GM18867 (cell line): Measurements from ENCODE around the gene CES3.

Experiments used
- ATAC-seq: cut with Tn5 transposase; IDR thresholded peaks from one replicate; pipeline ENCODE4 v1.9.1; 2021; ENCODE audit warnings: mild to moderate bottlenecking, moderate library complexity; ENCODE audit not compliant: unreplicated experiment

CES3 gene

DNA sequence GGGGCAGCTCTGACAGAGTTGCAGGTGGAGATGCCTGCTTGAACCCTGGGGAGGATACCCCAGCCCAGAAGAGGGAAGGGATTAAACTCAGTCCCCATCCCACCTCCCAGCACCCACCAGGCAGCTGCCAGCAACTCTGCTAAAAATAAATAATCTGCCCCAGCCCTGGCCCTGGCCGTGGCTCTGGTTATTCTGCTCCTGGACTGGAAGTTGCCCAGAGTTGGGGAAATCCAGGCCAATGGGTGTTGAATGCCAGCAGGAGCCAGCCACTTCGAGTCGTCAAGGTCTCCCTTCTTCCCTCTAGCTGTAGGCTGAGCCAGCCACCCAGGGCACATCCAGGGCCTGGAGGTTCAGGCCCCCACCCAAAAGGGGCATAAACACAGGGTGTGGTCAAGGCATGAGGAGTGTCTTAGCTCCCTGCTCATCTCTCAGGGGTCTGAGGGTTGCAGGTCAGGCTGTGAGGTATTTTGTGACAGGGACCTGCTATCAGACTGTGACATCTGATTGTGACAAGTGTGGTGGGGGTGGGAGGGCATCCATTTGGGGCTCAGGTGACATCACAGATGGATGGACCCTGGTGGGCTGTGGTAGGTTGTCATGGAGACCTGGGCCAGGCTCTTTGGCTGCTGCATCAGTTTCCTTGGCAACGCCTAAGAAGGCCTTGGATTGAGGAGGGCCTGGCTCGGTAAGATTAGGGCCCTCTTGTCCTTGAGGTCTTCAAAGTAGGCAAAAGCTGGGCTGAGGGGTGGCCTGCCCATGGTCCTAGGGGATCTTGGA lies 34.7 kb upstream of the CES3 start:
- ATAC-seq: no peak

GRCh38 chr16:66926961-66927436 lies 34.1 kb upstream of the CES3 start:
- ATAC-seq: no peak

- ATAC-seq: no peak
These were observed 33.0 kb upstream of the CES3 start for GRCh38 chr16:66927918-66928649.

DNA sequence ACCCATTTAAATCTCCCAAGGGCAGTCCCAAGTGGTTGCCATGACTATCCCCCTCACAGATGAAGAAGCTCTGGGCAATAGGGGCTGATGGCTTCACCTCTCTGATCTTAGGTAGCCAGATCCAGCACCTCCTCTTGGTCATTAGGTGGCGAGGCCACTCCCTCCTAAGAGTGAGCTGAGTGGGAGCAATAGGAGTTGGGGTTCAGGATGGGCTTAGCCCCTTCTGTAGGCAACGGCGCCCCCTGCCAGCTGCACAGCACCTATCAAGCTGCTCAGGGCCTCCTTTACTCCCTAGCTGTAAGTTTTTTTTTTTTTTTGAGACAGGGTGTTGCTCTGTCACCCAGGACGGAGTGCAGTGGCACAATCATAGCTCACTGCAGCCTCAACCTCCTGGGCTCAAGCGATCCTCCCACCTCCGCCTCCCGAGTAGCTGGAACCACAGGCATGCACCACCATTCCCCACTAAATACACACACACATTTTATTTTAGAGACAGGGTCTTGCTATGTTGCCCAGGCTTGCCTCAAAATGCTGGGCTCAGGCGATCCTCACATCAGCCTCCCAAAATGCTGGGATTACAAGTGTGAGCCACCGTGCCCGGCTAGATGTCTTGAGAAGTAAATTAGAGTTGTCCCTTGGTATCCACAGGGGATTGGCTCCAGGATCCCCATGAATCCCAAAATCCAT lies 32.2 kb upstream of the CES3 start:
- ATAC-seq: no peak

DNA sequence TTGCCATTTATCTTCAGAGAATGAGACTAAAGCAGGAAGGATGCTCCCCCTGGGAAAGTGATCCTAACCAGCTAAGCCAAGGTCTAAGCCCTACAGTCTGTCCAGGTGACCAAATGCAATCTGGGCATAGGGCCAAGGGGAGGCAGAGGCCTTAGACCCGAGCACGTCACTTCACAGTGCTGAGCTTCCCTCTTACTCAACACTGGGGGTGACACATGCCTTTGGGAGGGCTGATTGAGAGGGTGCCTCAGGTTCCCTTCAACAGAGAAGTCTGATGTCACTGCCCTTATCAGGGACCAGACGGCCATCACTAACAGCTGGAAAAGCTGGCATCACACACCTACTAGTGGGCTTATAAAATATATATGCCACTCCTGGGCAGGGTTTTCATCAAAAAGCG lies 30.9 kb upstream of the CES3 start:
- no peak for ATAC-seq

DNA sequence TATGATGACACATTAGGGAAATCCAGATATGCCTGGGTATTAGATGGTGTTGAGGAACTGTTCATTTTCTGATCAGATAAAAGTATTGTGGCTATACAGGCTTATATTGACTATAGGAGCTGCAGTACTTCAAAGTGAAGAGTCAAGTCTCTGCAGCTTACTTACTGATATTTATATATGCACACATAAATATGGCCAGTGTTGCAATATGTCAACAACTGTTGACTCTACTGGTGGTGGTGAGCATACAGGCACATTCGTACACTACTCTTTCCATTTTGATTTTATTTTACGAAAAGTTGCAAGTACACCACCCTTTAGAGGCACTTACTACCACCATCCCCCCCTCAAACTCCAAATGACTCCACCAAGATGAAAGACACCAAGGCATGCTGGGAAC lies 29.4 kb upstream of the CES3 start:
- no peak for ATAC-seq

- ATAC-seq: no peak
These were observed 29.0 kb upstream of the CES3 start for GRCh38 chr16:66932076-66932475.

DNA sequence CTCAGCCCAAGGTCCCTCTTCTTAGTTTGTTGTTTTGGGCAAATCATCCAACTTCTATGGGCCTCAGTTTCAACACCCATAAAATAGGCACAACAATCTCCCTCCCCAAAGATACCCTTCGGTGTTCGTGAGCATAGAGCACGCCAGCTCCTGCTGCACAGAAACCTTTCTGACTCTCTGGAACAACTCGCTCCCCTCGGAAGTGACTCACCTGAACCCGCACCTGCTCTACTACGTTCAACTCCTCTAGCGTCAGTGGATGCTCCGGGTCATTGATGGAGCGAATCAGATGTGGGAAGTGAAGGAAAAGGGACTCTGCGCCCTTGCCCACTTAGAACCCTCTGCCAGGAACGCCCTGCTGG lies 27.3 kb upstream of the CES3 start:
- no peak for ATAC-seq

DNA sequence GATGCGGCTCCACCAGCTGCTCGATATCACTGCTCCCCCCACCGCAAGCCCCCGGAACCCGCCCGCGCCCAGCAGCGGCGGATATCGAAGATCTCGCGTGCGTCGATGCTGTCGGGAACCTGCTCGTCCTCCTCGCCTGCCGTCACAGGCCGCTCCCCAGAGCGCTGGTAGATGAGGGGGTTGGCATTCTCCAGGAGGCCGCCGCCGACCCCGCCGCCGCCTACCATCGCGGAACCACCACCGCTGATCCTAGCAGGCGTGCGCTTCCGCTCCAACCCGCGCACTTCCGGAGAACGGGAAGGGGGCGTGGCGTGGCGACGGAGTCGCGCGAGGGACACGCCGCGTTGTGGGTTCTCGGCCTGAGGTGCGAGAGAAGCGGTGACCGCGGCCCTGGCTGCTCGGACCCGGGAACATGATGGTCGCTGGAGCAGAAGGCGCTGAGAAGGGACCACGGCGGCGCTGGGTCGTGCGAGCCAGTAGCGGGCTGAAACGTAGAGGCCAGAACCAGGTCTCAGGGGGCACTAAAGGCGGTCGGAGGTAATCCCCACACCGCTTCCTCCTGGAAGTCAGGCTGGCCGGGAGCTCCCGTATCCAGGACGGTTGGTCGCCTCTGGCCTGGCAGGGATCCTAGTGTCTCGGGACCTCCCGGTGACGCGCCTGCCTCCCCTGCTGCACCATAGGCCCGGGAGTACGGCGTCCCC lies 26.8 kb upstream of the CES3 start, which contains the start of gene CIAO2B:
Gene CIAO2B, minus strand, starts transcription at position 265 of the 701 bp plus-strand sequence. Its CDS starts 38 bp downstream, at position 227.
- ATAC-seq: peak; percentile 74

- peak; percentile 23 for ATAC-seq
These were observed 26.2 kb upstream of the CES3 start for GRCh38 chr16:66934839-66935313.

GRCh38 chr16:66935314-66936011 lies 25.6 kb upstream of the CES3 start, which contains the start of gene CES2:
CES2 (plus strand) TSS chr16:66935516; CDS start chr16:66935636, 120 bp downstream.
- ATAC-seq: no peak

- no peak for ATAC-seq
These were observed 24.6 kb upstream of the CES3 start for GRCh38 chr16:66936462-66936861.

DNA sequence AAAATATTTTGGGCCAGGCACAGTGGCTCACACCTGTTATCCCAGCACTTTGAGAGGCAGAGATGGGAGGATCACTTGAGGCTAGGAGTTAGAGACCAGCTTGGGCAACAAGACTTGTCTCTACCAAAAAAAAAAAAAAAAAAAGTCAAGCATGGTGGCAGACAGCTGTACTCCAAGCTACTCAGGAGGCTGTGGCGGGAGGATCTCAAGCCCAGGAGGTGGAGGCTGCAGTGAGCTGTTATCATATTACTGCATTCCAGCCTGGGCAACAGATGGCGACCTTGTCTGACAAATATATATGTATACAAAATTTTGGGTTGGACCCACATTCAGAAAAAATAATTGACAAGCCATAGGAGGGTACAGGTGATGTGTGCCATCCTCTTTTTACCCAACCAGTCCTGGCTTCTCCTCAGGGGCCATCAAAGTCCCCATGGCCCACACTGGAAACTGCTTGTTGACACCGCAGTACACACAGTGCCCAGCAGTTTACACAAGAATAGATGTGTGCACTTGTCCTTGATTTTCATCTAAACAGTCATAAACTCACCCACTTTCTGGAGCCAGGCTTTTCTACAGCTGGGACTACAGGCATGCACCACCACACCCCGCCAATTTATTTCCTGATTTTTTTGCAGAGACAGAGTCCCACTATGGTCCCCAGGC lies 24.0 kb upstream of the CES3 start:
- no peak for ATAC-seq

GRCh38 chr16:66937725-66938337 lies 23.2 kb upstream of the CES3 start:
- ATAC-seq: no peak

DNA sequence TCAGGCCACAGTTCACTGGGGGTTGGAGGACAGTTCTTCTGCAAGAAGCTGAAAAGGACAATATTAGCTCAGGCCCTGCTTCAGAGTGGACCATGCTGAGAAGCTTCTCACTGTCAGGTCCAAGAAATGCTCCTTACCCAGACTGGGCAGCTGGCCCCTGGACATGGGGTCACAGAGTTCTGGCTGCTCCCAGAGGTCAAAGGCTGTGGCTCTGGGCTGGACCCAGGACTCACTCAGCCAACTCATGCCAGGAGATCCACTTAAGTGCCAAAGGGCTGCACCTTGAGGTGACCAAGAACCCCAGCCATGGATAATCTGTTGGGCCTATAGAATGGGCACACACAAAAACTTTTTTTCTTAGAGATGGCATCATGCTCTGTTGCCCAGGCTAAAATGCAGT lies 21.7 kb upstream of the CES3 start:
- no peak for ATAC-seq

GRCh38 chr16:66940236-66940635 lies 20.8 kb upstream of the CES3 start:
- ATAC-seq: no peak

- ATAC-seq: no peak
These were observed 18.1 kb upstream of the CES3 start for GRCh38 chr16:66942981-66943380.

GRCh38 chr16:66943426-66944053 lies 17.5 kb upstream of the CES3 start:
- ATAC-seq: no peak

DNA sequence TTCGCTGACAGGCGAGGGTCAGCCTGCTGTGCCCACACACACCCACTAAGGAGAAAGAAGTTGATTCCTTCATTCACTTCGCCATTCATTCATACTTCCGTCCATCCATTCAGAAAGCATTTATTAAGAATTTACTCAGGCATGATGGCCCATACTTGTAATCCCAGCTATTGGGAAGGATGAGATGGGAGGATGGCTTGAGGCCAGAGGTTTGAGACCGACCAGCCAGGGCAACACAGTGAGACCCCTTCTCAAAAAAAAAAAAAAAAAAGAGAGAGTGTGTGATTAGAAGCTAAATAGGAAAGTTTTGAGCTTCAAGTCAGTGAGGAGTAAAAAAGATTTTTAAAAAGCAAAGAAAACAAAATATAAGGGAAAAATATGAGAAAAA lies 17.0 kb upstream of the CES3 start:
- ATAC-seq: no peak
